GOT3 (cell line): Measurements from ENCODE around the gene SLC8A3.

Experiments used
- DNase-seq: peaks from one replicate; lab custom pipeline; 2025; ENCODE audit warnings: mixed read lengths; lab: John Stamatoyannopoulos, UW

Gene SLC8A3

DNA sequence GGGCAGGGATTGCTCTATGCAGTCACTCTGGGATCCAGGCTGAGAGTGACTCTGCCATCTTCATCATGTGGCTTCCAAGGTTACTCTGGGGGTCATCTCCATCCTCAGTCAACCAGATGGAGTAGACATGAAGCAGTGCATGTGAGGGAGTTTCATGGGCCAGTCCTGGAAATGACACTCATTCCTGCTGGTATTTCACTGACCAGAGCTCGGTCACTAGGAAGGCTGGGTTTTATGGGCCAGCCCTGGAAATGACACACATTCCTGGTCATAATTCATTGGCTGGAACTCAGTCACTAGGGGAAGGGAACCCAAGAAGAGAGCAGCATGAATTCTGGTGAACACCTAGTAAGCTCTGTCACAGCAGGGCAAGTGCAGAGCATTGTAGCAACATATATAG is 164.9 kb downstream of the SLC8A3 start:
- DNase-seq, result no peak

DNA sequence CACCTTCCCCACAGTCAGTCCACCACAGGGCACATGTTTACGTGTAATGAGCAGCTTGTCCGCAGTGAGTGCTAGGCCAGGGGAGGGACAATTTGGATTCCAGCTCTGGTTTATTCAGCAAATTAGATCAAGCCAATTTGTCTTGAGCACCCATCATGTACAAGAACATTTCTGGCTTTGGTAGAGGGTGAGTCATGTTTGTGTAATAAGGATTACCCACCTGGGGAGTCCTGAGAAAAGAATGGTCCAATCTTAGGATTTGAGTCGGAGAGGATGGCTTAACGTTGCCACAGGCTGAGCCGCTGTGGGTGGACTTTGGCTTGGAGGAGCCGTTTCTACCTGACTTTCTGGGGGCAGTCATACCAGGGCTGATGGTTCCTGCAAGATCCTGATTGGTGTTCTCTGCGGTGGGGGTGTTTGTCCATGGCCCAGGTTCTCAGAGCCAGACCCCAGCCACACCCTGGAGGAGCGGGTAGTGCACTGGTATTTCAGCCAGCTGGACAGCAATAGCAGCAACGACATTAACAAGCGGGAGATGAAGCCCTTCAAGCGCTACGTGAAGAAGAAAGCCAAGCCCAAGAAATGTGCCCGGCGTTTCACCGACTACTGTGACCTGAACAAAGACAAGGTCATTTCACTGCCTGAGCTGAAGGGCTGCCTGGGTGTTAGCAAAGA is 165.8 kb downstream of the SLC8A3 start:
- DNase-seq, result no peak

DNA sequence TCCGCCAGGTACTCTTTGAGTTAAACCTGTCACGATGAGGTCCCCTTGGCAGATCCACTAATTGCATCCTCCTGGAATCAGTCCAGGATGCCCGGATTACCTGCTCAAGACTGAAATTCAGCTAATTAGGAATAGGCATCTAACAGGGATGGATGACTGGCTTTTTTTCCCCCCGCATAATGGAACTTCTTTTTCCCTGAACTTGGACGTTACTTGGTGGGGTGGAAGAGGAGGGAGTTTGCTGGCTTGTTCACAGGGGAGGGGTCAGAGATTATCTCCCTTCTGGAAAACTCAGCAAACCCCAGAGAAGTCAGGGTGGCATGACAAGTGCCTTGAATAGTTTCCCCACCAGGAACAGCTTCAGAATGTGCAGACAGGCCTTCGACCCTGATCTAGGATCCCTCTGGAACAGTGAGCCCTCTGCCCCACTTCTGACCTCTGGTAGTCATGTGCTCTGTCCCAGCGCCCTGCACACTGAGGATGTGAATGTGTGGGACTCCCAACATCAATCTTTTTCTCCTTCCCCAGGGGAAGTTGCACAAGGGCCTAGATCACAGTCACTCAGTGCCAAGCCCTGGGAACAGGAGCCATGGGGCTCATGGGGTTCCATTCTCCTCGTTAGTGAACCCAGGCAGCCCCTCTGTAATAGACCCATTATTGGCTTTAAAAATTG is 167.1 kb downstream of the SLC8A3 start:
- DNase-seq, result no peak

DNA sequence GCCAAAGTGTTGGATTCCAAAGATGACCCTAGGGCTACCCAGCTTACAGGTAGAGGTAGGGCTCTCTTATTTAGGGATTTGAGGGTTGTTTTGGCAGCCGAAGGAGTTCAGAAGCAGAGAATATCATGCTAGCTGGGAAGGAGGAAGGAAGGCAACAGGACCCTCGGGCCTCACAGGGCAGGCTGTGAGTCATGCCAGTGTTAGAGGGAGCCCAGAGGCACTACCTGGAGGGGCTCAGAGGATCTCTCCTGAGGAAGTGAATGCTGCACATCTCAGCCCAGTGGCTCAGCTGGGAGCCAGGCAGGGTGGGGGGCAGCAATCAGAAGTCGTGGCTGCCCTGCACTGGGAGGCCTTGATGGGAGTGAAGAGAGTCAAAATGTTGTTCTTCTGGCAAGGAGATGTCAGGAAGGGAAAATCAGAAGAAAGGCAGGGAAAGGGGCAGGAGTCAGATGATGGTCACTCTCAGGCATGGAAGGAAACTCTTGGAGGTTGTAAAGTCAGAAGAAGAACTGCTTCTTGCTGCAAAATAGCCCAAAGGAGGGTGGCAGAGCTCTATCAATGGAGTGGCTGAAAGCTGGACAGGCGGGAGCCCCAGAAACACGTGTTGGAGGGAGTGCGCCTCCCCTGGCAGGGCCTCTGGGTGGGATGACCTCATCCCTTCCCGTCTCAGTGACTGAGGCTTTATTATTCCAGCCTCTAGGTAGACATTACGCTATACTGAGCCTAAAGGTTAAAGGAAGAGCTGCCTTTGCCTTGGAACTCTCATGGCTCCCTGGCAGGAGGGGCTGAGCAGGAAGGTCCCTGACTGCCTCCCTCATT is 168.2 kb downstream of the SLC8A3 start:
- no peak for DNase-seq

DNA sequence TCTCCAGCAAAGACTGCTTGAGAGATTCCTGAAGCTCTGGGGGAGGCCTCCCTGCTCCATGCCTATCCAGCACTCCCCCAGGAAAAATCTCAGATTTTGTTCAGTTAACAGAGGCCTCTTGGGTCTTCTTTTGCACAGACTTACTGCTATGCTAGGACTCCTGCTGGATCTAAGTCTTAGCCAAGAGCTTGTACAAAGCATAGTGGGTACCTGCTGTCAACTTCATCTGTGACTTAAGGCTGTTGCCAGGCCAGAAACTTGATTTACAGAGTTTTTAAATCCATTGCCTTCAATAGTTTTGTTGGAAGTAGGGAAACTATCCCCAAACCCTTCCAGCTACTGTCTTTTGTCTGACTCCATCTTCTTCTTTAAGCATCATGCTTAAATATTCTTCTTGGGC is 169.1 kb downstream of the SLC8A3 start:
- no peak for DNase-seq

DNA sequence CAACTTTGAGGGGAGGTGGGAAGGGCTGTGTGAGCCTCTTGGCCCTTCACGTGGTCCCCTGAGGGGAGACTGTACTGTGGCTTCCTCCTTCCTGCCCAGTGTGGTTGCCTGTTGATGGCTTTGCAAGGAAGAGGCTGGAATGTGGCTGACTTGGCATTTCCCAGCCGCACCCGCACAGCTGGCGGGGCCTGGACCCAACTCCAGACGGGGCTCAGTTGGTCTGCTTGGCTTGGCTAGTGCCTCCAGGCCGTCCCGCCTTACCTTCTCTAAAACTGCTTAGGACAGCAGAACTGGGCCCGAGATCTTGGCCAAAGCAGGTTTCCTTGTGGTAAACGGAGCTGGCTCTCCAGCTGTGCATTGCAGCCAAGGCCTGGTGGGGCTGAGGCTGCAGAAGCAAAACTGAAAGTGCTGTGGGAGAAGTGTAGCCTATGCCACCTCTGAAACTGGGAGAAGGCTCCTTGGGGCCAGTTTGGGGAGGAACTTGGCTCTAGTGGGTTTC is 170.0 kb downstream of the SLC8A3 start:
- DNase-seq, result no peak

DNA sequence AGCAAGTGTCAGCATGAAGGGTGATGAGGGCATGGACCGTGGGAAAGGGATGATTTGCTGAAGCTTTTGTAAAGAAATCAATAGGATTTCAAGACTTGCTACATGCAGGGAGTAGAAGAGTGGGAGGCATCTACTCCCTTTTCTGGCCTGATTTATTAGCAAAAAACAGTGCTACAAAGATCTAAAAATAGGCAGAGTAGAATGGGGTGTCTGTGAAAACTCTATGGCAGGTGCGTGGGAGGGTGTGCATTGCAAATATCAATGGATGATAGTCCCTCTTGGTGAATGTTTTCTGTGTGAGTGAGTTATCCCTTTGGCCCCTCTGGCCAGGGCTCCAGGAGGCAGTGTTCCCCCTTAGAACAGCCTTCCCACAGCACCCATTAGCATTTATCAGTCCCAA is 170.5 kb downstream of the SLC8A3 start:
- DNase-seq, result no peak

DNA sequence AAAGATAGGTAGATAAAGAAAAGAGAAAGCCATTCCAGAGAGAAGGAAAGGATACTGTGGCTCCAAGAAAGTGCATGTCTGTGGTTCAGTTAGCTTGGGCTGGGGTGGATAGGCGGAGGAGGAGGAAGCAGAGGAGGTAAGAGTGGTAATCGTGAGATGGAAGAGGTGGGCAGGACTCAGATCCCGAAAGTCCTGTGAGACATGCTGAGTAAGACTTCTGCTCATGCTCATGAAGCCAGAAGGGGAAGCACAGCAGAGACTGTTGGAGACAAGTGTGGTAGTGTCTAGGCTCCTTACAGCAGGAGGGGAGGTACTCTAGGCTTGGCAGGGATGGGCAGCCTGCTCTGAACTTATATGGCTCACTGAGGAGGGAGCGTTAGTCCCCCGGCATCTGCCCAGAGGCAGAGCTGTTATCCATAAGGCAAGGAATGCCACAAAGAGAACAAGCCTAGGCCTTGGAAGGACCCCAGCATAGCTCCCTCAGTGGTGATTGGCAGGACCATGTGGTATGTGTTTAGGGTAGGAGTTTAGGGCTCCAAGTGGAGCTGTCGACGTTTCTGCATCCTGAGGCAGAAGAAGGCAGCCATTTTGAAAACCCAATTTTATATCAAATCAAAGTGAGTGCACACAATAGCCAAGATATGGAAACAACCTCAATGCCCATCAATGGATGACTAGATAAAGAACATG is 174.2 kb downstream of the SLC8A3 start:
- no peak for DNase-seq

DNA sequence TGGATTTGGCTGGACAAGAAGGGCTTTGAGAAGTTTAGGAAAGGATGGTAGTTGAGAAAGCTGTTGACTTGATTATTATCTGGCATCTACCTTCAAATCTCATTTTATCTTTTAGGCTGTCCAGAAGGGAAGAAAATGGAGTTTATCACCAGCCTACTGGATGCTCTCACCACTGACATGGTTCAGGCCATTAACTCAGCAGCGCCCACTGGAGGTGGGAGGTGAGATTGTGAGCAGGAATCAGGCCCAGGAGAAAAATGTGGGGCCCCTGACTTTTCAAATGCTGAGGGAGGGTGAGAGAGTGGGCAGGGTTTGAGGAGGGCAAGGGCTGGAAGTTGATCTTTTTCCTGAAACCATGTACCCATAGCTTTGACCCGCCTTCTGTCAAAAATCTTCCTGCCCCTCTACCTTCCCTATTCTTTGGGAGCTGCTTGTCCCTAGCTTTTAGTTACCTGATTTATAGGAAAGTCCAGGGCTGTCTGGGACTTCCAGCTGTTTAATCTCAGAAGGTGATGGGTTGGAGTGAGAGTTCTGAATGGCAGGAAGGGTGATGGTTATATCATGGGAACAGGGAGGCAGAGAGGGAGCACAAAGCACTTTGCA is 175.4 kb downstream of the SLC8A3 start:
- DNase-seq, result no peak

DNA sequence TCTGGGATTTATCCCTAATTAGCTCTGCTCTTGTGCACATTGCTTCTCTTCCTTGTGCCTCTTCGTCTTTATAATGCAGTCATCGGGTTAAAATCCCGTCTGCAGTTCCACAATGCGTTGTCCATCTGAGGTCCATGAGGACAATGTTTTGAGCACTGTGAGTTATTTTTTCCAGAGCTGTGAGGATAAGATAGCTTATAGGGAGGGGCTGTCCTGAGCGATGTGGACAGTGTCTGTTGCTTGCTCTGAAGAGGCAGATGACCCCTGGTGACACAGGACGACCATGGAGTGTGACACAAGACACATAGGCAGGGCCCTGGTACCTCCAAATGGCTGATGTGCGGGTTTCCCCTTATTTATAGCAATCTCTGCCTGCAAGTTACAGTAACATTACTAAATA is 177.0 kb downstream of the SLC8A3 start:
- no peak for DNase-seq

DNA sequence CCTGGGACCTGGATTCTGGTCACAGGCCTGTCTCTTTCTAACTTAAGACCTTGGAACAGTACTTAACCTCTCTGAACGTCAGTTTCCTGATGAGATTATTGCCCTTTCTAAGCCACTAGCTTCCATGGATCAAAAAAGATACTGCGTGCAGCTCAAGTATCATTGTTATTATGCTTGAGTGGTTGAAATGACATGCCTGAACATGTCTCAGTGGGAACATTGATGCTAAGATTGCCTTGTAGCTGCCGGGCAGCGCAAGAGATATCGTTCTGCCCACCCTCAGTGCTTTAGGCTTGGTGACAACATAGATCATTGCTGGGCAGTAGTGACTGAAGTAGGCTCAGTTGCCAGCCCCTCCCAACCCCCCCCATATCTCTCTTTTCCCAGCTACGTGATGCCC is 177.7 kb downstream of the SLC8A3 start:
- no peak for DNase-seq

DNA sequence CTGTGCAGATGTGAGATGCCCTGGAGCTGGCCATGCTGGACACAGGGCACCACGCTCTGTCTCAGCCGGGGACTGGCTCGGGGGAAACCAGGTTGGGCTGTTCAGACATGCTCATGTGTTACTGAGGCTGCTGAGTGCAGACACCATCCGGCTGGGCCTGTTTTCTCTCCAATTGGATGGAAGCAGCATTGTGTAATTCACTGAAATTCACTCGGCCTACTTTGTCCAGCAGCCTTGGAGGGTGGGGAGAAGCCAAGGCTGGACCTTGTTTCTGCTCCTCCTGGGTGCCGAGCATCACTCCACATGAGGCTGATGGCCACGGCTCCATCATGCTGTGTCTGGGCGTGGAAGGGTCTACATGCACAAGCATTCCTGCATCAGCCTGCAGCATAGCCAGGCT is 178.8 kb downstream of the SLC8A3 start:
- DNase-seq, result no peak

DNA sequence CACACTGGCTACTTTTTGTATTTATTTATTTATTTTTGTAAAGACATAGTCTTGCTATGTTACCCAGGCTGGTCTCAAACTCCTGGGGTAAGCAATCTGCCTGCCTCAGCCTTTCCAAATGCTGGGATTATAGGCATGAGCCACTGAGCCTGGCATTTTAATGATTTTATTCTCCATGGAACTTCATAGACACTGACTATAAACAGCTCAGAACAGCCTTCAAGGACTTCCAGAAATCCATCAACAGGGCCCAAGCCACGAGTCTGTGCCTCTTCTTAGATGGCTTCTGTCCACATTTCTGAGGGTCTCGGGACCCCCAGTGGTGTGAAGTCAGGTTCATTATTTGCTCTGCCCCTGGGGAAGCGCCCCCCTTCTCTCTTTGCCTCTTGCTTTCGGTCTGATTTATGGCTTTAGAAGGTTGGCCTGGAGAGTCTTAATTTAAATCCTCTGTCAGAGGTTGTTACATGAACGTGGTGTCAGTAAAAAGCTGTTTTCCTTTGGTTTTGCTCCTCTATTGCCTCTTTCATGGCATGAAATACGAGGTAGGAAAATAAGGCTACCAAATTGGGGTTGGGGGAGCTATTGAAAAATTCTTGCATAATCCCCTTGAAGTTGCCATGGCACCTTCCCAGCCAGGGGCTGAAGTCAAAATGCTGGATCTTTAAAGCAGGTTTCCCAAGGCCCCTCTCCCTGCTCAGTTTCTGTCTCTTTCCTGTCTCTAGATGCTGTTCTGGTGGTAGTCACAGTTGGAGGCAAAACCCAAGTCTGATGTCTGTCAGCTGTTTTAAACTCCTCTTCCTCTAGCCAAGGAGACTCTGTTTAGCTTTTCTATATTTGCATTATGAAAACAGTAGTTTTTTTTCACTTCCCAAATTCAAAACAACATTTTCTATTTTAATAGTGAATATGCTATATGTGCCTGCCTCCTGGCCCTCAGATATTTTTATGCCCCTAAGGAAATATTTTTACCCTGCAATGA is 180.2 kb downstream of the SLC8A3 start:
- DNase-seq, result no peak

DNA sequence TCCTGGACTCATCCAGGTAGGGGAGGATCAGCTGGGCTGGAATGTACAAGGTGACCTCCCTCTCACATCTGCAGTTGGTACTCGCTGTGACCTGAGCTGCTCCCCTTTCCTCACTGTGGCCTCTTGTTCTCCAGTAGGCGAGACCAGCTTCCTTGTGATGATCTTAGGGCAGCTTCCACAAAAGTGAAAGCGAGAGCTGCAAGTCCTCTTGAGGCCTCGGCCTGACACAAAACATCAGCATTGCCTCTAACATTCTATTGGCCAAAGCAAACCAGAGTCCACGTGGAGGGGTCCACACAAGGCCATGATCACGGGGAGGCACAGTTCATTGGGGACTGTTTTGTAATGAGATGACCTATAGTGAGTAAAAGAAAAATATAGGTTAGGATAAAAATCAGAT is 182.1 kb downstream of the SLC8A3 start:
- no peak for DNase-seq

DNA sequence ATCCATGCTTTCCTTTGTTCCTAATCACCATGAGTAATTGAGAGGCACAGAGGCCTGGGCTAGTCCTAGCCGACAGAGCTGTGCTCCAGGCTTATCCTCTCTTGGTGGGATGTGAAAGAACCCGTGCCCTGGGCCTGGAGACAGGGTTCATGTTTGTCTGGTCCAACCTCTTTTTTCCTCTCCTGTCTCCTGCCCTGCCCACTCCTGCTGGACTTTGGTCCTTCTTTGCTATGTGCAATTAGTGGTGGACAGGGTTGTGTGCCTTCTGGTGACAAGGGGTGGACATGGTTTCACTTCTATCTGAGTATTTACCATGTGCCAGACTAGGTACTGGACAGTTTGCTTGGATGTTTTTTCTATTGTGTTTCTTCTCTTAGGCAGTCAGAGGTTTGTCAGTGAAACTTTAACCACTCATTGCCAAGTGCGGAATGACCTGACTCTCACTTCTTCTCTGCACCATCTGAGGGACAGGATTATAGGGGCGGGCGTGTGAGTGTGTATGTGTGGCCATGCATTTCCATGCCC is 183.4 kb downstream of the SLC8A3 start:
- DNase-seq, result no peak

DNA sequence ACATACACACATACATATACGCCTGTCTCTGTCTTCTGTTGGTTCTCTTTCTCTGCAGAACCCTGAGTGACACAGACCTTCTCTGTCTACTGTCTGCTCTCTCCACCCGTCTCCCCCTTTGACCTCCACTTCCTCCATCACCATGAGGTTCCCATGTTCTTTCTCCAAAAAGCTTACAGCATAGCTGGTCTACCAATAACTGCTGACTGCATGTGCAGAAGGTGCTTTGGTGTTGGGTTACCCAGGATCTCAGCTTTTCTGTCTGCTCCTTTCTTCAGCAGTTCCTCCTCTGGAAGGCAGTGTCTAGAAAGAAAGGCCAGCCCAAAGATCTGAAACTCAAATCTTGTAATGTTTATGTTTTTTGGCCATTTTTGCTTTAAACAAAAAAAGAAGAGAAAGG is 184.0 kb downstream of the SLC8A3 start:
- no peak for DNase-seq

DNA sequence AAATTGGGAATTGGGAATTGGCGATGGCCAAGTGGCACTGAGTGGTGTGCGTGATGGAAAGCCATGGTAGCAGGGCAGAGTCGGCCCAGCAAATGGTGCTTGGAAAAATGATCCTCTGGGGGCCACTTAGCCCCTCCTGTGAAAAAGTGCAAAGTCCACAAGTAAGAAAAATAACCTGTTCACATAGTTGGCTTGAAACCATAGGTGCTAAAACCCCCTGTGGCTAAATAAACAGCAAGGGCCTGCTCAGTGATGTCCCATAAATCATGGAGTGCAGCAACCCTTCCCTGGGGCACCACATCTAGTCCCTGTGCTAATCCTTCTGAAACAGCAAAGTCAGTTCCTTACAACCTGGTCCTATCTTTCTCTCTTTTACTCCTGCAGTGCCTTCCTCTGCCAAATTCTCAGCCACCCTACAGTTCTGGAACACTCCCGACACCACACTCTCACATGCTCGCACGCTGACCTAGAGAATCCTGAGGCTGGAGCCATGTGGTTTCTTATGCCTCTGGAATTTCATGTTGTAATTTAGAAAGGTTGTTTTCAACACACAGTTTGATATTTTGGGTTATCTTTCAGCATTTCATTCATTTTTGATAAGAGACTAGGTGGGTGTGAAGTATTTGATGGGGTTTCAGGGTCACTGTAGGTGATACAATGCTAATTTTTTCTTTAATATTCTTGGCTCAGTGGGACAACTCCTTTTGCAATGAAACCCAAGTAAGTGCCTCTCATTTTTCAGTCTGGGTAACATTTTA is 186.0 kb downstream of the SLC8A3 start:
- DNase-seq, result no peak

DNA sequence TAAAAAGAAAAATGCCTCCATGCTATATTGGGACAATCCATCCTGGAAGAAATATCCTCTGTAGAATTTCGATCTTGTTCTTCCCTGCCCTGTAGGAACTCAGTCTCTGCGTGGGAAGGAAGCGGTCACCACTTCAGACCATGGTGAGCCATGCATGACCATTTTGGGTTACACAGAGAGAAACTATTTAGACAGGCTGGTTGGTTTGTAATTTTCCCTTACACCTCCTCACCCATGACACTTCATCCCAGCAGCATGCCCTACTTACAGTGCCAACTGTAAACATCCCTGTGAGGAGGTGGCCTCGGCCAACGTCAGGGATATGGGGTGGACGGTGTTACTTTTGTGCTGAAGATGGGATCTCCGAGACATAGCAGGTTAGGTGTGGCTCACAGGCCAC is 188.2 kb downstream of the SLC8A3 start:
- DNase-seq, result no peak

DNA sequence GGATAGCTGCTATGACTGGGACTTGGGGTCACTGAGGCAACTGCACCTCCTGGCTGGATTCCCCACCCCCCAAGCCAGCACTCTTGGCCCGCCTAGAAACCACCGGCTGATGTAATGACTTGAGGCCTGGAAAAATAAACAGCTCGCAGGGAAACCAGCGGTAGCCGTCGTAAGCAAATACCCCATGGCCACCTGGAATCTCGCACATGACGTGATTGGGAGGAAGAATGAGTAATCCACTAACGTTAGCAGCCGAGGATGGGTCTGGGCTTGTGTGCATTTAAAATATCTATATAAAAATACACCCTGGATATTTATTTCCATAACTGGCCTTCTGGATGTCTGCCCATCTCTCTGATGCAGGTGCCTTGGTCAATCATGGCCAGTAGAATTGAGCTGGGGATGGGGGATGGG is 189.5 kb downstream of the SLC8A3 start:
- no peak for DNase-seq

DNA sequence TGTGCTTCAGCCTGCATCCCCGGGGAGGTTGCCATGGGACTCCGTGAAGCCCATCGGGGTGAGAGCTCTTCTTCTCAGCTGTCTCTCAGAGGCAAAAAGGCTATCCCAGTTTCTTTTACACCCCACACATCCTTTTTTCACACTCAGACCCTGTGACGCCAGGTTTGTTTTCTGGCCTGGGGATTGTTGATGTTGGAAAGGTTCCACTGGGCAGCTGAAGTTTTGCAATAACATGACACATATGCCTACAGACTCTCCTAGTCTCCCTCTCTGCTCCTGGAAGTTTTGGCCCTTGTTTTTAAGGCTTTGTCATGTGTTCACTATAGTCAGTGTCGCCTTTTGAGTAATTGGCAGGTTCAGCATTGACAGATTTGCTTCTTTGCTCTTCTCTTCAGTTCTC is 190.9 kb downstream of the SLC8A3 start:
- no peak for DNase-seq
